ENCODE results near the gene PKP4. TPM values are rescaled to one million over a fixed set of nuclear protein-coding genes. Genes with fewer than 3 reads are reported as not detected.

Gene PKP4
- total and polyA plus RNA-seq, 3 donors from 2014 or later, result 42.5 to 60.5 (median 60.0) TPM

DNA sequence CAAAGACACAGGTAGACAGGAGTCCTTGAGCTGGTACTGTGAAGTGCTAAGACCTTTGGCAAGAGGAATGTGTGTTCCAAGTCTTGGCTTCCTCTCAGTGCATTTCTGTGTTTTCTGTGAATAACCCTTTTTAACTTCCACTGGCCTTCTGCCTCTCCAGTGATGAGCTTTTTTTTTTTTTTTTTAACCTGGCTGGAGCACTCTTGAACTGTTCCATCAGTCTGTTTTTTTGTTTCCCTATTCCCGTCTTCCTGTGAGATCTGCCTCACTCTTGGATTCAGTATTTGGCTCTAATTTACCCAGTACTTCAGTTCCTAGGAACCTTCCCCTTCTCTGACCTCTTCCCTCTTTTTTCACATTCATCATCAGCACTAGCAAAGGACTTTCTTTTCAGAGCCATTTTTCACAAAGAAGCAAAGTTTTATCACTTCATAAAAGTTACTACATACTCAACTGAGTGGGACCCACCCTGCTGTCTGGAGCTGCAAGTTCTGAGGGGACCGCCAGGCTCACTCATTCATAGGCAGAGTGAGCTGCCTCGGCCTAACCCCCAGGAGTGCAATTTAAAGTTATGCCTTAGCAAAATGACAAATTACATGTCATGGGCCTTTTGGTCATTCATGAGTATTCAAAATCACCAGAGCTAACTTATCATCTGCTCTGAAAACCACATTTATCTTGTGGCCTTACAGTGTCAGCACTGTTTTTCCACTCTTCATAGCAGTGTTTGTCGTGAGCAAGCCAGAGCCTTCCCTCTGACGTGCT, 211.4 kb downstream of the PKP4 start:
- Histone ChIP-seq H3K36me3 (ENCODE audit: low read depth, missing control alignments) (no peaks in the 10 kb centered on the region), H3K9me3 (no peaks in the 10 kb centered on the region), H3K27me3 (no peaks in the 10 kb centered on the region), H3K4me1 (peaks cover 5% of the 10 kb centered on the region), H3K27ac (no peak overlapping the region), H3K4me3 (no peak overlapping the region)
- no peak for TF ChIP-seq POLR2A (IDR thresholded peaks at IDR 0.05)
- TF ChIP-seq, protein P1, sequence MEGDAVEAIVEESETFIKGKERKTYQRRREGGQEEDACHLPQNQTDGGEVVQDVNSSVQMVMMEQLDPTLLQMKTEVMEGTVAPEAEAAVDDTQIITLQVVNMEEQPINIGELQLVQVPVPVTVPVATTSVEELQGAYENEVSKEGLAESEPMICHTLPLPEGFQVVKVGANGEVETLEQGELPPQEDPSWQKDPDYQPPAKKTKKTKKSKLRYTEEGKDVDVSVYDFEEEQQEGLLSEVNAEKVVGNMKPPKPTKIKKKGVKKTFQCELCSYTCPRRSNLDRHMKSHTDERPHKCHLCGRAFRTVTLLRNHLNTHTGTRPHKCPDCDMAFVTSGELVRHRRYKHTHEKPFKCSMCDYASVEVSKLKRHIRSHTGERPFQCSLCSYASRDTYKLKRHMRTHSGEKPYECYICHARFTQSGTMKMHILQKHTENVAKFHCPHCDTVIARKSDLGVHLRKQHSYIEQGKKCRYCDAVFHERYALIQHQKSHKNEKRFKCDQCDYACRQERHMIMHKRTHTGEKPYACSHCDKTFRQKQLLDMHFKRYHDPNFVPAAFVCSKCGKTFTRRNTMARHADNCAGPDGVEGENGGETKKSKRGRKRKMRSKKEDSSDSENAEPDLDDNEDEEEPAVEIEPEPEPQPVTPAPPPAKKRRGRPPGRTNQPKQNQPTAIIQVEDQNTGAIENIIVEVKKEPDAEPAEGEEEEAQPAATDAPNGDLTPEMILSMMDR (IDR thresholded peaks at IDR 0.05), result no peak
- DNase-seq, result peak; percentile 43
- whole genome bisulfite sequencing, 2 donors, result 45 to 59% methylated on average over 5 of the region's 5 CpGs
- intact Hi-C loops (cut with DNase I; ENCODE audit: low total_unique reads), result no loop called here

GRCh38 chr2:158670292-158670691, 213.5 kb downstream of the PKP4 start:
- no peak for DNase-seq
- no peak overlapping the region for H3K27ac ChIP-seq
- intact Hi-C loops (cut with DNase I; ENCODE audit: low total_unique reads), result no loop called here
- H3K9me3 ChIP-seq, result no peaks in the 10 kb centered on the region
- H3K4me3 ChIP-seq, result no peak overlapping the region
- no peaks in the 10 kb centered on the region for H3K27me3 ChIP-seq
- no peaks in the 10 kb centered on the region for H3K36me3 ChIP-seq (ENCODE audit: low read depth, missing control alignments)
- H3K4me1 ChIP-seq, result peaks cover 5% of the 10 kb centered on the region
- WGBS, 2 donors, result 86 to 94% methylated on average over 3 of the region's 3 CpGs
- no peak for TF ChIP-seq POLR2A (IDR thresholded peaks at IDR 0.05)
- TF ChIP-seq, protein P1 (IDR thresholded peaks at IDR 0.05), result no peak

DNA sequence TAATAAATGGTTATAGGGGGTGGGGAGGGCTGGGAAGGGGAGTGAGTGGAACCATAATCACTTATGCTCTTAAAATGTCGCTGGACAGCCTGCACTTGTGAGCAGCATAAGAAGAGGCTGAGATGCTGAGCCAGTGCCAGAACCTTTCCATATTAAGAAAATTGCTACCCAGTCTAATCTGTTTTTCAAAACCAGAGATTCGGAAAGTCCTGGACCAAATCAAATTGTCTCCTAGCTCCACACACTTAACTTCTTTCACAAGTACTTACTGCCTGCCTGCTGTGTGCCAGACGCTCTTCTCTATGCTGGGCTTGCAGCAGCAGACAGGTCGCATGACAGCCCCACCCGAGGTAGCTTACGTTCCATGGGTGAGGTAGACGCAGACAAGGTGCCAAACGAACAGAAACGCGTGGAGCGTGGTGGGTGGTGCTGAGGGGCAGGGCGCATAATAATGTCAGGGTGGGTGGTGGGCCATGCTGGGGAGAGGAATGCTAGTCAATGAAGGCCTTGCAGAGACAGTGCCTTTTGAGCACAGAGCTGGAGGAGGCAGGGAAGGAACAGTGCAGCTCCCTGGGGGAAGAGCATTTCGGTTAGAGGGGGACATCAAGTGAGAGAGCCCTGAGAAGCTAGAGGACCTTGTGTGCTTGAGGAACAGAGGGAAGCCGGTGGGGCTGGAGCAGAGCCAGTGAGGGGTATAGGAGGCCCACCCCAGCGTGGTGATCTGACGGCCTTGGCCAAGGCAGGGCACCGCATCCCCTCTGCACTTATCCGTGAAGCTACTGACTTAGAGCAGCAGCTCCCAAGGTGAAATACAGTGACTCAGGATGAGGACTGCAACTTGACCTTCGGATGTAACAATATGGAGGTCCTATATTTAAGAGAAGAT, 214.9 kb downstream of the PKP4 start:
- TF ChIP-seq POLR2A (IDR thresholded peaks at IDR 0.05), result no peak
- TF ChIP-seq, protein P1 (IDR thresholded peaks at IDR 0.05), result no peak
- no peaks in the 10 kb centered on the region for H3K27me3 ChIP-seq
- WGBS, 2 donors, result 81 to 85% methylated on average over 19 of the region's 19 CpGs
- DNase-seq, result no peak
- no peaks in the 10 kb centered on the region for H3K9me3 ChIP-seq
- H3K27ac ChIP-seq, result no peak overlapping the region
- H3K36me3 ChIP-seq (ENCODE audit: low read depth, missing control alignments), result no peaks in the 10 kb centered on the region
- no peak overlapping the region for H3K4me3 ChIP-seq
- H3K4me1 ChIP-seq, result peaks cover 5% of the 10 kb centered on the region
- intact Hi-C loops (cut with DNase I; ENCODE audit: low total_unique reads), result no loop called here

- H3K4me3 ChIP-seq, result no peak overlapping the region
- intact Hi-C loops (cut with DNase I; ENCODE audit: low total_unique reads), result no loop called here
- 59 to 68% methylated on average over 3 of the region's 3 CpGs for WGBS, 2 donors
- H3K27ac ChIP-seq, result no peak overlapping the region
- H3K36me3 ChIP-seq (ENCODE audit: low read depth, missing control alignments), result no peaks in the 10 kb centered on the region
- no peaks in the 10 kb centered on the region for H3K9me3 ChIP-seq
- no peaks in the 10 kb centered on the region for H3K4me1 ChIP-seq
- no peak for TF ChIP-seq POLR2A (IDR thresholded peaks at IDR 0.05)
- TF ChIP-seq, protein P1 (IDR thresholded peaks at IDR 0.05), result no peak
- no peak for DNase-seq
- no peaks in the 10 kb centered on the region for H3K27me3 ChIP-seq
Observed at GRCh38 chr2:158676295-158676694, 219.5 kb downstream of the PKP4 start.
